GM18951 (cell line): ENCODE results near the gene CCR5AS.
"Not testable (repeated sequence)": the region's sequence is repeated elsewhere in the genome, so short reads cannot be mapped to it uniquely, and the experiment has no call there.

Experiments used
- POLR2A ChIP-seq: IDR thresholded peaks from 4 replicates; pipeline ENCODE4 v1.6.1; 2011; ENCODE audit warnings: mild to moderate bottlenecking; ENCODE audit not compliant: insufficient read length, insufficient read depth; ENCODE audit errors: extremely low read depth
- in situ Hi-C: fragments of 300-500 bp; cut with MboI; formaldehyde crosslinking; loops from one replicate; pipeline ENCODE4 v1.12.0; 2022; ENCODE audit warnings: low sequenced_read_pairs, mixed read lengths, inconsistent platforms; ENCODE audit not compliant: unreplicated experiment

CCR5AS gene

DNA sequence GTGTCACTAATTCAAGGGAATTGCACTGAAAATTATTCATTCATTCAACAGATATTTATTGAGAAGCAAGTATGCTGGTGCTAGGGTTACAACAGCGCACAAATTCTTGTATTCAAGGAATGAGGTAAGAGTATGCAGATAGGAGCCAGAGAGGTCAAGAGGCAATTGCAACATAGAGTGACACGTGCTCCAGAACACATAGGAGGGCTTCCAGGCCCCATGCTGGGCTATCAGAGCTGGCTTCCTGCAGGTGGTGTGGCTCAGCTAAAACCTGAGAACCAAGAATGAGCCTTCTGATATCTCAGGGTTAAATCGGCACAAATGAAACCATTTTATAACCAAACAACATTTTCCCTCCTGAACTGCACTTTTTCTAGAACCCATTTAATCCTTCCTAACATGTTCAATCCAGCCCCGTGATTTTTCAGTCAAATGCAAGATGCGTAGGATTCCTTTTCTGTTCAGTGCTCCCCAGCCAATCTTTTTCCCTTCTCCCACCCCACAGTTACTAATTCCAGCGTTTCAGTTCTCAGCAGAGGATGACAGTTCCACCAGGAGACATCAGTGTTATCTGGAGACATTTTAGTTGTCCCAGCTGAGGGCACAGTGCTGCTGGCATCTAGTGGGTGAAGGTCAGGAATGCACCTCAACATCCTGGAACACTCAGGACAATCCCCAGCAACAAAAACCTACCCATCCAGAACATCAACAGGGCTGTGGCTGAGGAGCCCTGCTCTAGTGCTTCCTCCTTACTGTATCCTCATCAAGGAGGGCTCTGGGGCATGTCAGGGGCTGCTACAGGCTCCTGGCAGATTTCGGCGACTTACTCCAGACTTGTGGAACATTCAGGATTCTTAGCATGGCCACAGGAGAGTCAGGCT, 13.1 kb downstream of the CCR5AS start:
- in situ Hi-C loops = no loop called here
- no peak for TF ChIP-seq POLR2A

DNA sequence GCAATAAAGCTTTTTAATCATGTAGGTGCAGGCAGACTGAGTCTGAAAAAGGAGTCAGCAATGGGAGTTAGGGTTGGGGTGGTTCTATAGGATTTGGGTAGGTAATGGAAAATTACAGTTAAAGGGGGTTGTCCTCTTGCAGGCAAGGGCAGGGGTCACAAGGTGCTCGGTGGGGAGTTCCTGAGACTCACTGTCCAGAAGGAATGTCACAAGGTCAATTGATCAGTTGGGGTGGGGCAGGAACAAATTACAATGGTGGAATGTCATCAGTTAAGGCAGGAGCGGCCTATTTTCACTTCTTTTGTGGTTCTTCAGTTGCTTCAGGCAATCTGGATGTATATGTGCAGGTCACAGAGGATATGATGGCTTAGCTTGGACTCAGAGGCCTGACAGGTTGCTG, 13.9 kb downstream of the CCR5AS start:
- in situ Hi-C loops = no loop called here
- no peak for TF ChIP-seq POLR2A

DNA sequence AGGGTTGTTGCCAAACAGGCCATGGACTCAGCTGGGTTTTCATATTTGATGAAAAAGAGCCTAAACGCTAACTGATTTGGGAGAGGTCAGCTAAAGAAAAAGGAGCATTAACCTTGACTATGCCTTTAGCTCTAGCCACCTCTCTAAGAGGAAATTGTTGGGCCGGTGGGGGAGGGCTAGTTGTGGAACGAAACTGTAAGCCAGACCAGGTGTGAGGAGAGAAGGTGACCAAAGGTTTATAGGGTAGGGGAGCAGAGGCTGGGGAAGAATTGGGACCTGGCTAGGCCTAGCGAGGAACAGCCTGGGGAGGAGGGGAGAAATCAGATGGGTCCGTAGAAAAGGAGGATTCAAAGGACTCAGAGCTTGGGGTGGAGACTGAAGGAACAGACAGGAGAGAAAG, 15.3 kb downstream of the CCR5AS start:
- in situ Hi-C loops = not testable (repeated sequence)

DNA sequence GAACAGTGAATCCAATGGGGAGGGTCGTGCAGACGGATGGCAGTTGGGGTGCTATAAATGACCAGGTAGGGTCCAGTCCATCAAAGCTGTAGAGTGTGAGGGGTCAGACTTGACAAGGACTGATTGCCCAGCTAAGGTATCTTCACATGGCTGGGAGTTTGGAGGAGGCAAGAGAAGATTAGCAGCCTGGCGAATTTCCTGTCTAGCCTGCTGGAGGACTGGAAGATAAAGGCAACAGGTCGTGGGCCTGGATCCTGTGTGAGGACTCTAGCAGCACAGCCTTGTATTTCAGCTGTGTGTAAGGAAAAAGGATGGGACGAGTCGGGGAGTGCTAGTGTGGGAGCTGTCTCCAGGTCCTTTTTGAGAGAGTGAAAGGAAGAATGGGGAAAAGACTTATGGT, 17.6 kb downstream of the CCR5AS start:
- TF ChIP-seq POLR2A = no peak
- in situ Hi-C loops = no loop called here

DNA sequence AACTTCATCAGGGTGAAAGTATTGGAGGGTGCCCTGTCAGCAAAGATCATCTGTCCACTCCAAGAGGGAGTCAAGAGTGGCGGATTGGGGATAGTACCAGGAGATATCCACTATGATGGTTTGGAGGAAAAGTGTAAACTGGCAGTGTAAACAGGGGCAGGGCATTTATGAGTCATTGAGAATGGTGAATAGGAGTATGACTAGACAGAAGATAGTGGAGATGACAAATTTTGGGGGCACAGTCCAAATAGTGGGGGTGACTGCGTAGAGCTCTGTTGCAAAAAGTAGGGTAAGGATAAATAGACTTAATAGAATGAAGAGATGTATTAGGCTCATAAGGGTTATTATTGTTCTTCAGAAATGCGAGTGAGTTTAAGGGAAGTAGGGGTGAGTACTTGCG, 18.0 kb downstream of the CCR5AS start:
- in situ Hi-C loops = not testable (repeated sequence)

DNA sequence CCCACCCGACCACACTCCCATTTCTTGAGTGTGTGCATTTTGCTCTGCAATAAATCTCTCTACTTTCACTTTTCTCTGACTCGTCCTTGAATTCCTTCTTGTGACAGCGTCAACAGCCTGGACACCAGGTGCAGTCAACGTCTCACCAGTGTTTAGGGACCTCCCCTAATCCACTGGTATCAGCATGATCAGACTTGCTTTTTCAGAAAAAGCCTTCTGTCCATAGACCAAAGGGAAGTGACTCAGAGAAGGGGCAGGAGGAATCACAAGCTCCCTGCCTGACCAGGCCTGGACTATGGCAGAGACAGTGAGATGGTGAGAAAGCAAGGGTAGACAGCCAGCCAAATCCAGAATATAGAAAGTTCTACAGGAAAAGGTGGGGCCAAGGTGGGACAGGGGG, 20.7 kb downstream of the CCR5AS start:
- in situ Hi-C loops = no loop called here
- TF ChIP-seq POLR2A = no peak

DNA sequence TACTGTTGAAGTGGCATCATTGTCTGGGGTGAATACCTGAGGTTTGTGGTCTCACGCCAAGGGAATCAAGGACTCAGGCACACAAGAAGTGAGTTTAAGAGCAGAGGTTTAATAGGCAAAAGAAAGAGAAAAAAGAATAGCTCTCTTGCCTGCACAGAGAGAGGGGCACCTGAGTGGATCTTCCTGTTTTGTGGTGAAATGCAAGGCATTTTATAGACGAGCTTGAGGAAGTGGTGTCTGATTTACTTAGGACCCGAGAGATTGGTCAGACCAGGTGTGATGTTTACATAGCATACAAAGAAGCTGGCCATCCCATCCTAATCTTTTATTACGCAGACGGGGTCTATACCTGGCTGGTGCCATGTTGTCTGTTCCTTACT, 22.9 kb downstream of the CCR5AS start:
- in situ Hi-C loops = no loop called here
- TF ChIP-seq POLR2A = no peak

DNA sequence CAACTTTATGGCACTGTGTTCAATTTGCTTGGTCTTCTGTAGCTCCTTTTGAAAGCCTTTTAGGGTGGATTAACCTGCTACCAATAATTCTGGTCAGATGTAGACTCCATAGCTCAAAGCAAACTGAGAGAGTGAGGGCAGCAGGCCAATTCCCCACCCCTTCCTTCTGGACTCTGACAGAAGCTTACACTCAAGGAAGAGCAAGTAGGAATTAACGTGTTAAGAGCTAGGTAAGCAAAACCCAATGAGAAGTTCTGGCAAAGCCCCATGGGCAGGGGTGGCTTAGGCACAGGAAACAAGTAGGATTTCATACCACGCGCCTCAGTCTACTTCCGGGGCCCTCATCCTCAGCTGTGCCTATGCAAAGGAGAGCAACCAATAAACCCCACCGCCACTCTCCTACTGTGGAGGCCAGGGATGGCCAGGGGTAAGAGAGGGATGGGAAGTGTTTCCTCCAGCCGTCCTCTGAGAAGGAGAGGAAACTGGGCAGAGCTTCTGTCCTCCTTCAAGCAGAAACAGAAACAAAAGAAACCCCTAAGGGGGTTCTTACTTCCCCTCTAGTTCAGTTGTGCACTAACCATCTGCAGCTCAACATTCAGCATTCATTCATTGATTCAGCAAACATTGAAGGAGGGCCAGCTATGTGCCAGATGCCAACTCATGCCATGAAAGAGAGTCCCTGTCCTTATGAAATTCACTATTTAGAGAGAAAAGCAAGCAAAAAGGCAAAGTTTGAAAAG, 23.5 kb downstream of the CCR5AS start:
- TF ChIP-seq POLR2A = no peak
- in situ Hi-C loops = no loop called here

DNA sequence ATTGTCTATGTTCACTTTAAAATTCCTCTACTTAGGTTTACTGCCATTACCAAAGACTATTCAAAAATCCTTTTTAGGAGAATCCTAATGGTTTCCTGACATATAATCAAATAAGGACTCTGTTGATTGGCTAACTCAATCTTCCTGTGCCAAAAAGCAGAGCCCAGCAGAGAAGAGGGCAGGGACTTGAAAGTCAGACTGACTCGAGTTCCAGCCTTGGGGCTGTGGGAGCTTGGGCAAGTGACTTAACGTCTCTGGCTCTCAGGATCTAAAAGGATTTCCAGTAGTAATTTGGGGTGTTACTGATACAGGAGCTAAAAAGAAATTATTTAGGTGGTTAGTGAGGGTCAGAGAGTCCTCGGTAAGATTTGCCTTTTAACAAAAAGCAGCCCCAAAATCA, 25.2 kb downstream of the CCR5AS start:
- TF ChIP-seq POLR2A = no peak
- in situ Hi-C loops = no loop called here

DNA sequence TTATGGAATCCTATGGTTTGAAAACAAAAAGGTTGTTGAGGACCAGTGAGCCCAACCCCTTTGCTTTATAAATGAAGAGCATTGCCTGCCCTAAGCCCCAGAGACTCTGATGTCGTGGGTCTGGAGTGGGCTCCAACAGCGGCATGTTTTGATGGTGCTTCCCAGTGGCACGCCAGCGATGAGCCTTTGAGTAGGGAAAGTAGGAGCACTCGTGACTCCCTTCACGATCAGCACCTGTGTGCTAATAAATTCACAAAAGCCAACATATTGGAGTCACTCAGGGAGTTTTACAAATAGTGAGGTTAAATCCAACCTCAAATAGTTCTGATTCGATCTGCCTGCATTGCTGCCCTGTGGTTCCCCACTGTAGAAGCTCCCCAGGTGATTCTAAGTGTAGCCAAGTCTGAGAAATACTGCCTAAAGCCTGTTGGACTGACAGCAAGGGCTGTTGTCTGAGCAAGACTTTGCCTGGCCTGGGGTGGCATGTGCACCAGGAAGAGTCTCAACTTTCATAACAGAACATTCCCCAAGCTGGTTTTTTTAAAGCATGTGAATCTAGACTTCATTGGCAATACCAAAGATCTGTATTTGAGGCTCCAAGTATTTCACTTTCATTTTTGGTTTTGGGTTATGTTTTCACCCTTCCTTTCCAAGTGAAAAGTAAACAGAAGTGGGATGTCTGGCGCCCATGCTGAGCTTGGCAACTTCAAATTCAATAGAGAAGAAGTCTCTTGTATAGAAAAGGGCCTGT, 26.2 kb downstream of the CCR5AS start:
- no peak for TF ChIP-seq POLR2A
- in situ Hi-C loops = no loop called here

DNA sequence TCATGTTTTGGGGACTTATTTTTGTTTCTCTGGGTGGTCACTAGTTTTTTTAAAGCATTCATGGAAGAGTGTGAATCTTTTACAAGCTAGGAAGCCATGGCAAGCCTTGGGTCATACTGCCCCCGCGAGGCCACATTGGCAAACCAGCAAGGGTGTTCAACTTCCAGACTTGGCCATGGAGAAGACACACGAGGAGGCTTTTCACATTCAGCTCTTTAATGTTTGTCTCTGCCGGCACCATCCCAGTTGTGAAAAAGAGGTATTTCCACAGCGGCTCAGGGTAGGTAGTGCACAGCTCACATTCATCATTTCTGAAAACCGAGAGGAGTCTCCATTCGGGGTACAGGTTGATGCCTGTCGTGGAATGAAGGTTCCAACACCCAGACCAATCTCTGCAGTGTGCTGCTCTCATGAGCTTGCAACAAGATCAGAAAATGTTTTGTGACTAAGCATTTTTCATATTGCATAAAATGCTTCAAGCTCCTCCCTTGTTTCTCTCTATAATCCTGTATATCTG, 28.4 kb downstream of the CCR5AS start:
- no peak for TF ChIP-seq POLR2A
- in situ Hi-C loops = loop anchor here (10.0 kb wide), 3 partner anchors 164 to 434 kb away; partner anchors contain the start of gene CXCR6

DNA sequence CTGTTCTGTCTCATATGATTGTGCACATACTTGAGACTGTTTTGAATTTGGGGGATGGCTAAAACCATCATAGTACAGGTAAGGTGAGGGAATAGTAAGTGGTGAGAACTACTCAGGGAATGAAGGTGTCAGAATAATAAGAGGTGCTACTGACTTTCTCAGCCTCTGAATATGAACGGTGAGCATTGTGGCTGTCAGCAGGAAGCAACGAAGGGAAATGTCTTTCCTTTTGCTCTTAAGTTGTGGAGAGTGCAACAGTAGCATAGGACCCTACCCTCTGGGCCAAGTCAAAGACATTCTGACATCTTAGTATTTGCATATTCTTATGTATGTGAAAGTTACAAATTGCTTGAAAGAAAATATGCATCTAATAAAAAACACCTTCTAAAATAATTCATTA, 31.1 kb downstream of the CCR5AS start:
- in situ Hi-C loops = loop anchor here (10.0 kb wide), 3 partner anchors 161 to 431 kb away; partner anchors contain the start of gene CXCR6
- no peak for TF ChIP-seq POLR2A

DNA sequence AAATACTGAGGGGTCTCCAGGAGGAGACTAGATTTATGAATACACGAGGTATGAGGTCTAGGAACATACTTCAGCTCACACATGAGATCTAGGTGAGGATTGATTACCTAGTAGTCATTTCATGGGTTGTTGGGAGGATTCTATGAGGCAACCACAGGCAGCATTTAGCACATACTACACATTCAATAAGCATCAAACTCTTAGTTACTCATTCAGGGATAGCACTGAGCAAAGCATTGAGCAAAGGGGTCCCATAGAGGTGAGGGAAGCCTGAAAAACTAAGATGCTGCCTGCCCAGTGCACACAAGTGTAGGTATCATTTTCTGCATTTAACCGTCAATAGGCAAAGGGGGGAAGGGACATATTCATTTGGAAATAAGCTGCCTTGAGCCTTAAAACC, 31.6 kb downstream of the CCR5AS start:
- TF ChIP-seq POLR2A = no peak
- in situ Hi-C loops = loop anchor here (10.0 kb wide), 3 partner anchors 160 to 430 kb away; partner anchors contain the start of gene CXCR6
